A549 (cell line): ENCODE results near the gene HOXA11. TPM values are rescaled to one million over a fixed set of nuclear protein-coding genes. Genes with fewer than 3 reads are reported as not detected.

Source experiments
- ATAC-seq, 2 experiments: fragments of 200-7000 bp in 1 of 2; fragments of >200 bp in 1 of 2; cut with Nextera tagmentation in 1 of 2; cut with Tn5 transposase in 1 of 2; 3 replicates each; pipeline versions ENCODE4 v1.8.0 to v1.9.1; 2018 to 2020; ENCODE audit warnings: mild to moderate bottlenecking in 1 of 2, moderate library complexity in 1 of 2
- CTCF ChIA-PET: fragments of 300-600 bp; sonication (Branson Sonifier 250); formaldehyde crosslinking; extraction: SDS; loops from one replicate; lab custom pipeline; 2021; ENCODE audit warnings: antibody characterized with exemption, inconsistent platforms; lab: Yijun Ruan, JAX
- POLR2A ChIA-PET: fragments of 350-600 bp; formaldehyde crosslinking; extraction: SDS; loops from one replicate; lab custom pipeline; 2021; ENCODE audit warnings: antibody characterized with exemption, inconsistent platforms; lab: Yijun Ruan, JAX
- DNase-seq, 2 experiments: peaks; one replicate each; pipeline versions ENCODE4 v3.0.0 to v3.0.0-alpha.2; 2011 to 2016; ENCODE audit warnings: low read depth in 1 of 2, low spot score in 1 of 2
- FAIRE-seq: peaks from 2 replicates; lab custom pipeline; 2011; peaks lifted over from hg19 to GRCh38; lab: Jason Lieb, UNC
- H3K27ac ChIP-seq, 2 experiments: fragments of >200 bp; sonication (Bioruptor Twin); formaldehyde crosslinking; 3 replicates each; pipeline ENCODE4 v1.5.1; 2016 to 2017
- H3K4me1 ChIP-seq: fragments of >200 bp; sonication (Bioruptor Twin); formaldehyde crosslinking; 3 replicates; pipeline ENCODE4 v1.6.1; 2016
- H3K4me2 ChIP-seq: fragments of >200 bp; sonication (Bioruptor Twin); formaldehyde crosslinking; 3 replicates; pipeline ENCODE4 v1.6.1; 2016
- H3K4me3 ChIP-seq: fragments of >200 bp; sonication (Bioruptor Twin); formaldehyde crosslinking; 3 replicates; pipeline ENCODE4 v1.5.1; 2016
- H3K9me3 ChIP-seq: fragments of >200 bp; sonication (Bioruptor Twin); formaldehyde crosslinking; 3 replicates; pipeline ENCODE4 v1.6.1; 2016
- BHLHE40 ChIP-seq: IDR thresholded peaks from 2 replicates; pipeline ENCODE4 v1.6.1; 2012; ENCODE audit warnings: low read depth, low read length, inconsistent platforms
- CBX8 ChIP-seq: fragments of 200-600 bp; sonication (generic); IDR thresholded peaks from 2 replicates; pipeline ENCODE4 v1.6.1; 2016
- CEBPB ChIP-seq, 2 experiments: fragments of >200 bp in 1 of 2; sonication (Bioruptor Twin) in 1 of 2; formaldehyde crosslinking in 1 of 2; IDR thresholded peaks; 2 replicates each; pipeline ENCODE4 v1.6.1; 2012 to 2016
- ESRRA ChIP-seq: fragments of 150-350 bp; IDR thresholded peaks from 2 replicates; pipeline ENCODE4 v1.6.1; 2014; ENCODE audit warnings: mild to moderate bottlenecking, low read length, borderline replicate concordance
- GATA3 ChIP-seq: IDR thresholded peaks from 2 replicates; pipeline ENCODE4 v1.6.1; 2012; ENCODE audit warnings: borderline replicate concordance
- HDAC2 ChIP-seq: fragments of 200-600 bp; sonication (generic); IDR thresholded peaks from 2 replicates; pipeline ENCODE4 v1.6.1; 2016
- JUN ChIP-seq, 2 experiments: fragments of >200 bp; sonication (Bioruptor Twin); formaldehyde crosslinking; IDR thresholded peaks; 2 replicates in 1 of 2; 3 replicates in 1 of 2; pipeline ENCODE4 v1.6.1; 2016 to 2017
- KDM5A ChIP-seq: fragments of 200-600 bp; sonication (generic); IDR thresholded peaks from 2 replicates; pipeline ENCODE4 v1.6.1; 2016; ENCODE audit warnings: antibody characterized with exemption, mild to moderate bottlenecking
- MYC ChIP-seq: IDR thresholded peaks from 2 replicates; pipeline ENCODE4 v1.6.1; 2012; ENCODE audit warnings: mild to moderate bottlenecking, inconsistent platforms, low read length, improper control_type of control experiment, borderline replicate concordance
- RAD21 ChIP-seq, 2 experiments: fragments of >200 bp in 1 of 2; sonication (Bioruptor Twin) in 1 of 2; formaldehyde crosslinking in 1 of 2; IDR thresholded peaks in 1 of 2; conservative IDR thresholded peaks in 1 of 2; 2 replicates in 1 of 2; 3 replicates in 1 of 2; pipeline ENCODE4 v1.6.1; 2012 to 2018; ENCODE audit warnings: inconsistent platforms in 1 of 2
- RARB ChIP-seq: fragments of 250-450 bp; sonication (Bioruptor Pico); IDR thresholded peaks from 2 replicates; pipeline ENCODE4 v1.8.0; 2021; ENCODE audit warnings: mild to moderate bottlenecking, moderate library complexity
- RCOR1 ChIP-seq: fragments of 150-350 bp; IDR thresholded peaks from 2 replicates; pipeline ENCODE4 v1.6.1; 2014; ENCODE audit warnings: antibody characterized with exemption, low read length, low read depth
- SMC3 ChIP-seq: fragments of >200 bp; sonication (Bioruptor Twin); formaldehyde crosslinking; IDR thresholded peaks from 3 replicates; pipeline ENCODE4 v1.6.1; 2018; ENCODE audit warnings: inconsistent platforms
- TFCP2L1 ChIP-seq: fragments of 250-450 bp; sonication (Bioruptor Pico); IDR thresholded peaks from 2 replicates; pipeline ENCODE4 v1.5.0; 2021; ENCODE audit warnings: mild to moderate bottlenecking
- ZFP36 ChIP-seq: fragments of 450-650 bp; IDR thresholded peaks from 2 replicates; pipeline ENCODE4 v1.6.1; 2014; ENCODE audit warnings: borderline replicate concordance; ENCODE audit not compliant: partially characterized antibody
- whole genome bisulfite sequencing: methylation state at CpG from one replicate; pipeline ENCODE4 v1.1.6; 2017; ENCODE audit errors: missing lambda C conversion rate; 5-methylcytosine and 5-hydroxymethylcytosine counted together
- polyA plus RNA-seq, 4 experiments: library from polyadenylated mRNA; depleted of rRNA in 3 of 4; stranded (reverse); fragments of >200 nt; fragmentation: RNase III in 1 of 4; extraction: RNeasy Plus Mini Kit Qiagen cat#74134 plus additional on column Dnase treatment in 1 of 4; gene quantifications; 2 replicates in 3 of 4; 3 replicates in 1 of 4; pipeline ENCODE4 v1.2.3, GENCODE V29; 2011 to 2017
- TF ChIP-seq, protein P1 (sequence below): IDR thresholded peaks from 2 replicates; pipeline ENCODE4 v1.6.1; 2012
- TF ChIP-seq, protein P2 (sequence below): fragments of 250-450 bp; sonication (Bioruptor Pico); IDR thresholded peaks from 2 replicates; pipeline ENCODE4 v1.5.0; 2021; ENCODE audit warnings: mild to moderate bottlenecking, moderate library complexity, borderline replicate concordance
- TF ChIP-seq, protein P3 (sequence below): fragments of >200 bp; sonication (Bioruptor Twin); formaldehyde crosslinking; IDR thresholded peaks from 3 replicates; pipeline ENCODE4 v1.5.1; 2016
- TF ChIP-seq, protein P4 (sequence below): fragments of 450-650 bp; IDR thresholded peaks from 2 replicates; pipeline ENCODE4 v1.6.1; 2014; ENCODE audit warnings: antibody characterized with exemption
- TF ChIP-seq, protein P5 (sequence below): fragments of >200 bp; sonication (Bioruptor Twin); formaldehyde crosslinking; IDR thresholded peaks from 3 replicates; pipeline ENCODE4 v1.6.1; 2016
- TF ChIP-seq, protein P6 (sequence below): fragments of 150-350 bp; IDR thresholded peaks from 2 replicates; pipeline ENCODE4 v1.6.1; 2014; ENCODE audit warnings: low read depth, mild to moderate bottlenecking, low read length

The HOXA11 gene
- polyA plus RNA-seq, 2 of the 4 experiments (the other 2 are of a cell fraction): 0.68 to 0.84 TPM

DNA sequence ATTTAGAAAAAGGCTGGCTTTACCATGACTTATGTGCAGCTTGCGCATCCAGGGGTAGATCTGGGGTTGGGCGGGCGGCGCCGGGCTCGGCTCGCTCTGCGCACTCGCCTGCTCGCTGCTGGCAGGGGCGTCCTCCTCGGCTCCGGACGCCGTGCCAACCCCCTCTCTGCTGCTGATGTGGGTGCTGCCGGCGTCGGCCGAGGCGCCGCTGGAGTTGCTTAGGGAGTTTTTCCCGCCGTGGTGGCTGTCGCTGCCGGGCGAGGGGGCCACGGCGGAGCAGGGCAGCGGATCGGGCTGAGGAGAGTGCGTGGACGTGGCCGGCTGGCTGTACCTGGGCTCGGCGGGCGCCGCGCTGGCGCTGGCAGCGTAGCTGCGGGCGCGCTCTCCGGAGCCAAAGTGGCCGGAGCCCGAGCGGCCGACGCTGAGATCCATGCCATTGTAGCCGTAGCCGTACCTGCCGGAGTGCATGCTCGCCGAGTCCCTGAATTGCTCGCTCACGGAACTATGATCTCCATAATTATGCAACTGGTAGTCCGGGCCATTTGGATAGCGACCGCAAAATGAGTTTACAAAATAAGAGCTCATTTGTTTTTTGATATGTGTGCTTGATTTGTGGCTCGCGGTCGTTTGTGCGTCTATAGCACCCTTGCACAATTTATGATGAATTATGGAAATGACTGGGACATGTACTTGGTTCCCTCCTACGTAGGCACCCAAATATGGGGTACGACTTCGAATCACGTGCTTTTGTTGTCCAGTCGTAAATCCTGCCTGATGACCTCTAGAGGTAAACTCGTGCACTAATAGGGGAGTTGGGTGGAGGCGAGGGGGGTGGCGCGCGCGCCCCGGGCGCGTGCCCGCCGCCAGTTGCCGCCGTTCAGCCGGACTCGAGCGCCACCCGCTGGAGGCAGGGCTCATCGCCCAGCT lies 41.7 kb downstream of the HOXA11 start, which contains the start of gene HOXA5:
Gene HOXA5, minus strand, starts transcription at position 659 of the 927 bp plus-strand sequence. Its CDS starts 74 bp downstream, at position 585.
- H3K4me3 ChIP-seq: peak within 1 kb of the TSS; percentile 72
- peak; percentile 80 for FAIRE-seq
- TF ChIP-seq, protein P1, sequence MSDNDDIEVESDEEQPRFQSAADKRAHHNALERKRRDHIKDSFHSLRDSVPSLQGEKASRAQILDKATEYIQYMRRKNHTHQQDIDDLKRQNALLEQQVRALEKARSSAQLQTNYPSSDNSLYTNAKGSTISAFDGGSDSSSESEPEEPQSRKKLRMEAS: peak; percentile 74
- TF ChIP-seq, protein P2, sequence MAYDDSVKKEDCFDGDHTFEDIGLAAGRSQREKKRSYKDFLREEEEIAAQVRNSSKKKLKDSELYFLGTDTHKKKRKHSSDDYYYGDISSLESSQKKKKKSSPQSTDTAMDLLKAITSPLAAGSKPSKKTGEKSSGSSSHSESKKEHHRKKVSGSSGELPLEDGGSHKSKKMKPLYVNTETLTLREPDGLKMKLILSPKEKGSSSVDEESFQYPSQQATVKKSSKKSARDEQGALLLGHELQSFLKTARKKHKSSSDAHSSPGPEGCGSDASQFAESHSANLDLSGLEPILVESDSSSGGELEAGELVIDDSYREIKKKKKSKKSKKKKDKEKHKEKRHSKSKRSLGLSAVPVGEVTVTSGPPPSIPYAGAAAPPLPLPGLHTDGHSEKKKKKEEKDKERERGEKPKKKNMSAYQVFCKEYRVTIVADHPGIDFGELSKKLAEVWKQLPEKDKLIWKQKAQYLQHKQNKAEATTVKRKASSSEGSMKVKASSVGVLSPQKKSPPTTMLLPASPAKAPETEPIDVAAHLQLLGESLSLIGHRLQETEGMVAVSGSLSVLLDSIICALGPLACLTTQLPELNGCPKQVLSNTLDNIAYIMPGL (CRISPR knock-in tag): no peak
- TF ChIP-seq GATA3 (no peak), TFCP2L1 (CRISPR knock-in tag) (no peak), BHLHE40 (peak; percentile 47), RARB (CRISPR knock-in tag) (no peak), RCOR1 (no peak), CBX8 (no peak), HDAC2 (no peak), CEBPB (IDR thresholded peaks at IDR 0.05) (peak; percentile 33 to 68; a peak in 3 of 4 replicates), ZFP36 (peak; percentile 56), ESRRA (no peak), JUN (IDR thresholded peaks at IDR 0.05) (peak; percentile 32 to 40; a peak in 1 of 5 replicates), MYC (peak; percentile 49; the same call in 1 of the 2 replicates), KDM5A (0 out of 2 replicates have a peak, but pooled peaks have one; percentile 51), RAD21 (conservative IDR thresholded peaks at IDR 0.05 in 1 of 2, IDR thresholded peaks at IDR 0.05 in 1 of 2) (peak; percentile 73 to 91), SMC3 (peak; percentile 77)
- TF ChIP-seq, protein P3, sequence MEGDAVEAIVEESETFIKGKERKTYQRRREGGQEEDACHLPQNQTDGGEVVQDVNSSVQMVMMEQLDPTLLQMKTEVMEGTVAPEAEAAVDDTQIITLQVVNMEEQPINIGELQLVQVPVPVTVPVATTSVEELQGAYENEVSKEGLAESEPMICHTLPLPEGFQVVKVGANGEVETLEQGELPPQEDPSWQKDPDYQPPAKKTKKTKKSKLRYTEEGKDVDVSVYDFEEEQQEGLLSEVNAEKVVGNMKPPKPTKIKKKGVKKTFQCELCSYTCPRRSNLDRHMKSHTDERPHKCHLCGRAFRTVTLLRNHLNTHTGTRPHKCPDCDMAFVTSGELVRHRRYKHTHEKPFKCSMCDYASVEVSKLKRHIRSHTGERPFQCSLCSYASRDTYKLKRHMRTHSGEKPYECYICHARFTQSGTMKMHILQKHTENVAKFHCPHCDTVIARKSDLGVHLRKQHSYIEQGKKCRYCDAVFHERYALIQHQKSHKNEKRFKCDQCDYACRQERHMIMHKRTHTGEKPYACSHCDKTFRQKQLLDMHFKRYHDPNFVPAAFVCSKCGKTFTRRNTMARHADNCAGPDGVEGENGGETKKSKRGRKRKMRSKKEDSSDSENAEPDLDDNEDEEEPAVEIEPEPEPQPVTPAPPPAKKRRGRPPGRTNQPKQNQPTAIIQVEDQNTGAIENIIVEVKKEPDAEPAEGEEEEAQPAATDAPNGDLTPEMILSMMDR: peak; percentile 88
- TF ChIP-seq, protein P4, sequence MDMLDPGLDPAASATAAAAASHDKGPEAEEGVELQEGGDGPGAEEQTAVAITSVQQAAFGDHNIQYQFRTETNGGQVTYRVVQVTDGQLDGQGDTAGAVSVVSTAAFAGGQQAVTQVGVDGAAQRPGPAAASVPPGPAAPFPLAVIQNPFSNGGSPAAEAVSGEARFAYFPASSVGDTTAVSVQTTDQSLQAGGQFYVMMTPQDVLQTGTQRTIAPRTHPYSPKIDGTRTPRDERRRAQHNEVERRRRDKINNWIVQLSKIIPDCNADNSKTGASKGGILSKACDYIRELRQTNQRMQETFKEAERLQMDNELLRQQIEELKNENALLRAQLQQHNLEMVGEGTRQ: peak; percentile 79
- TF ChIP-seq, protein P5, sequence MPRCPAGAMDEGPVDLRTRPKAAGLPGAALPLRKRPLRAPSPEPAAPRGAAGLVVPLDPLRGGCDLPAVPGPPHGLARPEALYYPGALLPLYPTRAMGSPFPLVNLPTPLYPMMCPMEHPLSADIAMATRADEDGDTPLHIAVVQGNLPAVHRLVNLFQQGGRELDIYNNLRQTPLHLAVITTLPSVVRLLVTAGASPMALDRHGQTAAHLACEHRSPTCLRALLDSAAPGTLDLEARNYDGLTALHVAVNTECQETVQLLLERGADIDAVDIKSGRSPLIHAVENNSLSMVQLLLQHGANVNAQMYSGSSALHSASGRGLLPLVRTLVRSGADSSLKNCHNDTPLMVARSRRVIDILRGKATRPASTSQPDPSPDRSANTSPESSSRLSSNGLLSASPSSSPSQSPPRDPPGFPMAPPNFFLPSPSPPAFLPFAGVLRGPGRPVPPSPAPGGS: peak; percentile 62; the same call in 1 of the 3 replicates
- TF ChIP-seq, protein P6, sequence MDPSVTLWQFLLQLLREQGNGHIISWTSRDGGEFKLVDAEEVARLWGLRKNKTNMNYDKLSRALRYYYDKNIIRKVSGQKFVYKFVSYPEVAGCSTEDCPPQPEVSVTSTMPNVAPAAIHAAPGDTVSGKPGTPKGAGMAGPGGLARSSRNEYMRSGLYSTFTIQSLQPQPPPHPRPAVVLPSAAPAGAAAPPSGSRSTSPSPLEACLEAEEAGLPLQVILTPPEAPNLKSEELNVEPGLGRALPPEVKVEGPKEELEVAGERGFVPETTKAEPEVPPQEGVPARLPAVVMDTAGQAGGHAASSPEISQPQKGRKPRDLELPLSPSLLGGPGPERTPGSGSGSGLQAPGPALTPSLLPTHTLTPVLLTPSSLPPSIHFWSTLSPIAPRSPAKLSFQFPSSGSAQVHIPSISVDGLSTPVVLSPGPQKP: no peak
- TF ChIP-seq, all 56 proteins: peak for 12
- Histone ChIP-seq H3K4me2 (peak within 1 kb of the TSS; percentile 87), H3K27ac (peak within 1 kb of the TSS; percentile 79 to 93), H3K9me3 (no peaks in the 10 kb centered on the region), H3K4me1 (peaks cover 5% of the 10 kb centered on the region; the same call in 2 of the 3 replicates)
- peak; percentile 78 to 85 for ATAC-seq
- DNase-seq: peak; percentile 95 to 96
- 50% methylated on average over 77 of the region's 86 CpGs for WGBS
- ChIA-PET CTCF (interaction anchor here (0.6 to 11.1 kb wide), 37 partner anchors 8 to 905 kb away, joined by 3 to 160 read pairs (median 5); partner anchors contain the start of genes HOXA3, HOXA4, HOXA7 and HOXA9), POLR2A (interaction anchor here (0.7 to 1.4 kb wide), 7 partner anchors 14 to 444 kb away, joined by 3 to 7 read pairs (median 4); partner anchors contain the start of genes HOXA7 and SKAP2)
